HG03025 (cell line): ENCODE results near the gene EYS.
A peak's percentile ranks its signal among the peaks of the same experiment; 100 is the strongest.
"Not testable (repeated sequence)": the region's sequence is repeated elsewhere in the genome, so short reads cannot be mapped to it uniquely, and the experiment has no call there.

Experiments used
- ATAC-seq: cut with Tn5 transposase; IDR thresholded peaks from one replicate; pipeline ENCODE4 v1.9.1; 2021; ENCODE audit warnings: mild to moderate bottlenecking, moderate library complexity; ENCODE audit not compliant: unreplicated experiment, low FRiP score

The EYS gene

GRCh38 chr6:63743691-63744090, 1963.3 kb downstream of the EYS start:
- no peak for ATAC-seq

- no peak for ATAC-seq
These were observed 1965.0 kb downstream of the EYS start for GRCh38 chr6:63742060-63742459.

GRCh38 chr6:63740709-63741108, 1966.3 kb downstream of the EYS start:
- no peak for ATAC-seq

GRCh38 chr6:63739094-63739687, 1967.8 kb downstream of the EYS start:
- ATAC-seq: no peak

- ATAC-seq: not testable (repeated sequence)
These were observed 1968.8 kb downstream of the EYS start for GRCh38 chr6:63738190-63738589.

DNA sequence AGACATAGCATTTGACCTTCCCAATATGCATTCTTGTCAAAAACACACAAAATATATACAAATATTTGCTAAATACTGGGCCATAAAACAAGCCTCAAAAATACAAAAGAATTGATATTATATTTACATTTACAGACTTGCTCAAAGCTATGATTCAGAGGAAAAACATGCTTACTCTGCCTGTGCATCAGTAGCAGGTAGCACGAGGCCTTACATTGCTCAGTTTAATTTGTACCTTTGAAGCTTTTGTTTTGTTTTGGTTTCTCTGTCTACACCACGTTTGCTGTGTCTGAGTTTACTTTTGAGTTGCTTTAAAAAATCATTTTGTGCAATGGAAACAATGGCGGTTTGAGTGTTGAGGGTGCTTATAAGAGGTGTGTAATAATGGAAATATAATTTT, 1972.1 kb downstream of the EYS start:
- no peak for ATAC-seq

- ATAC-seq: no peak
These were observed 1974.7 kb downstream of the EYS start for GRCh38 chr6:63732336-63732735.

DNA sequence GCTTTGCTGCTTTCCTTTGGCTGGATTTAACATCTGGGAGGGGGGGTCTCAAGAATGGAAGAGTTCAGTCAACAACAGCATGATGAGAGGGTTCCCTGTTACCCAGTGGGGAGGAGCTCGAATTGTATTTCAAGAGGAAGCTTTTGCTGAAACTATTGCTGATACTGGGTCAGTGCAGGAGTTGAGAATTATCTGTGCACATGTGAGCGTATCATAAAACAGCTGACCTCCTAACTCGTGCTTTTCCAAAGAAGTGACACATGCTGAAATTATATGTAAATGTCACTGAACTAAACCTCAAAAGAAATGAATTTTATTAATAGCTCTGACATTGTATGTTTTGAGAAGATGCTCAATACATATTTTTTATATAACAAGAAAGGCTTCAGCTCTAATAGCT, 1975.1 kb downstream of the EYS start:
- ATAC-seq: no peak

DNA sequence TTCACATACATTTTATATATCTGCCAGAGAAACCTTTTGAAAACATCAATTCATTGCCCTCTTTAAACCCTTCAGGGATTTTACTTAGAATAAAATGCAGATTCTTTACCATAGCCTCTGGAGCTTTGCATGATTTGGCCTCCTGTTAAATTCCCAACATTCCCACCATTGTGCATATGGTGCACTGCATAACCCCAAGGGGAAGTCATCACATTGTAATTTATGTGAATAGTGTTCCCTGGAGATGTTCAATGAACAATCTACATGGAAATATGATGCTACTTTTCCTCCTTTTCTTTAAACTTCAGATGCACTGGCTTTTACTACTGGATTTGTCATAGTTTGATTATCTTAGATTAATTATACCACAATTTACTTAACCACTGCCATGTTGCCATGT, 1976.7 kb downstream of the EYS start:
- ATAC-seq: no peak

GRCh38 chr6:63724721-63725120, 1982.3 kb downstream of the EYS start:
- no peak for ATAC-seq

- ATAC-seq: no peak
These were observed 1985.8 kb downstream of the EYS start for GRCh38 chr6:63721181-63721580.

DNA sequence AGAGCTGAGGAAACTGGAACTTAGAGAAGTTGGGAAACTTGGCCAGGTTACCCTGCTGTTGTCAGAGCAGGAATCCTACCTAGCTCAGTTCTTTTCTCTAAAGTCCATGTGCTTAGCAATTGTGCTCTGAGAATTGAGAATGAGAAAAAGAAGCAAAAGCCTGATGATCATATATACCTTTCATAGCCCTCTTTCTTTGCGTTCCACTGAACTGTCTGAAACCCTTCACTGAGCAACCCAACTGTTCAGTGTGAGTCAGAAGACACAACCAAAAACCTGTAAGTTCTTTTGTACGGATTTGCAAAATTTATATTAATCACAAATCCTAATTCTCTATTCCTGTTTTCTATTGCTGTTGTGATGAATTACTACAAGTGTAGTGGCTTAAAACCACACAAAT, 1990.9 kb downstream of the EYS start:
- peak; percentile 50 for ATAC-seq

DNA sequence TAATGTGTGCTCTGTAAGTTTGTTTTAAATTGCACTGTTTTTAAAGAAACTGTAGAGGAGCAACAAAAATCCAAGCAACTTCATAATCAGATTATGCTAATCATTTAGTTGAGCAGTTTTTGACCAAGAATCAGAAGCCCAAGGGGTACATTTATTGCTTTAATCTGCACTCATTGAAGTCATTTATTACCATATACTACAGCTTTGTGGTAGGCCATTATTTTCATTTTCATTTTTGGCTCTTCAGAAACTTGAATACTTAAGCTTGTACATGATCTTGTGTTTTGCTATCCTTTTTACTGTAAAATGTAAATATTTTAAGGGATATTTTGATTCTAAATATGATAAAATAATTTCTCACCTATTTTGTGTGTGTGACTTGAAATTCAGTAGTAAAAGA, 1992.9 kb downstream of the EYS start:
- no peak for ATAC-seq

DNA sequence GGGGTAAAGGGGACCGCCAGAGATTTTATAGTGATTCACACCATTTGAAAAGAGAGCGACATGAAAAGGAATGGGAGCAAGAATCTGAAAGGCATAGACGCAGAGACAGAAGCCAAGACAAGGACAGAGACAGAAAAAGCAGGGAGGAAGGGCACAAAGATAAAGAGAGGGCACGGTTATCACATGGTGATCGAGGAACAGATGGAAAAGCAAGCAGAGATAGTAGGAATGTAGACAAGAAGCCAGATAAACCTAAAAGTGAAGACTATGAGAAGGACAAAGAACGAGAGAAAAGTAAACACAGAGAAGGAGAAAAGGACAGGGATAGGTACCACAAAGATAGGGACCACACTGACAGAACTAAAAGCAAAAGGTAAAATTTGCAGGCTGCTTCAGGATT, 1993.7 kb downstream of the EYS start:
- no peak for ATAC-seq

DNA sequence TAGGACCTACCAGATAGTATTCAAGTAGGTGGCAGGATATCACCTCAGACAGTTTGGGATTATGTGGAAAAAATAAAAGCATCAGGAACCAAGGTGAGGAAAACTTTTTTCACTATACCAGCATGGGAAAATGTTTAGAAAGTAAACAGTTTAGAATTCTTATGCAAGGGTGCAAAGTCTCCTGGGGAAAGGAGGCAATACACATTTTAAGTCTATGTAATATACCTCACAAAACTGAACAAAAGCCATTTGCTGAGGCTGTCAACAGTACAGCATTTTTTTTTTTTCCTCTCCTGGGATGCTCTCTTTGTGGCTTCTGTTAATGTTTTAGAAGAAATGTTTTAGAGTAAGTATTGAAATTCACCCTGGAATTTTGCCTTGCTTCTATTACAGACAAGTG, 1997.9 kb downstream of the EYS start:
- no peak for ATAC-seq

GRCh38 chr6:63708631-63709030, 1998.4 kb downstream of the EYS start:
- no peak for ATAC-seq

GRCh38 chr6:63706630-63707029, 2000.4 kb downstream of the EYS start:
- no peak for ATAC-seq

DNA sequence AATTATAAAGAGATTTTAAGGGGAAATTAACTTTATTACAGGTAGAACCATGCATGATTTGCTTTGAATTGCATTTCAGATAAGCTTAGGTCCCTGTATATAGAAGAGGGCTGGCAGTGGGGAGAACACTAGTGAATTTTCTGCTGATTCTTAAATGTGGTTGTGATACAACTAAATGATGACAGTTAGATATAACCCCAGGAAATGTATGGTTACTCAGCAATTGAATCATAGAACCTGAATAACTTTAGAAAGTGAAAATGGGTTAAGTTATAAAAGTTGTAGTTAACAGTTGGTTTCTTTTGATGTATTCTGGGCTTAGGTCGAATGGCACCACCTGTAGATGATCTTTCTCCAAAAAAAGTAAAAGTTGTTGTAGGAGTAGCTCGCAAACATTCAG, 2001.3 kb downstream of the EYS start:
- ATAC-seq: no peak

DNA sequence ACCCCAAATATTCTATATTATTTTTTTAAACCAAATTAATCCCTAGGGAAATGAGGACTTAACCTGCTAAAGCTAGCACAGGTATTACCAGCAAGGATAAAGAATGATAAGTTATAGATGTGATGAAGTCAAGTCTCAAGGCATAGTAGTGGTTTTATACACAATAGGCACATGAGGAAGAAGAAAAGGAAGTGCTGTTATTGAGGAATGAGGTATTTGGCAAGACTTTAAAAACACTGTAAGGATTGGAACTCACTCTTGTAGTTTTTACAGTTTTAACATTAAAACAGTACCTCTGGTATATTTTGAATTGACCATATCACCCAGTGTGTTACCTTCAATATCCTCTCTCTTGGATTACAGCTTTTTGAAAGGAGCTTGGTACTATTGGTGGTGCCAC, 2016.8 kb downstream of the EYS start:
- ATAC-seq: no peak

GRCh38 chr6:63689421-63689820, 2017.6 kb downstream of the EYS start:
- ATAC-seq: no peak

- peak; percentile 93 for ATAC-seq
These were observed 2021.3 kb downstream of the EYS start for GRCh38 chr6:63685446-63686379.

DNA sequence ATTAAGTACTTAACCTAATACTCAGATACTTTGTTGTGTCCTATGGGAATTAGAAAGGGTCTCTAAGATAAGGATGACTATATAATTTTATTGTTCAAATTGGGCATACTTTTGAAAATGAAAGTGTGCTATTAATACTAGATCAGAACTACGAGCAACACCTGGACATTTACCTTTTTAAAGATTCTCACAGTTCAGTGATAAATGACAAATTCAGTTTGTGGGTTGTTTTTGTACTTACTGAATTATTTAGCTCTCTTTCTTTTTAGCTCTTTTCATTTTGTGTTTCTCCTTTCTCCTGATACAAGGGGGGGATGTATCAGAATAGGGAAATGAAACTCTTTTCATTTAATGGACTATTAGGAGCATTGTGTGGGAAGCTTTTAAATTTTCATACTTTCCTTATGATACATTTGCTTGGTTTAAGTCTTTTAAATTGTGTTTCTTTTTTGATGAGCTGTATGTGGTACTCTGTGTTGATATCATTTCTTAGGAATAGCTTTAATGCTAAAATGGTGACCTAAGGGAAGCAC, 2023.9 kb downstream of the EYS start:
- ATAC-seq: no peak
